ENCODE data around the gene CERS6.
"Not testable (repeated sequence)": the region's sequence is repeated elsewhere in the genome, so short reads cannot be mapped to it uniquely, and the experiment has no call there.

CERS6 gene

GRCh38 chr2:168649562-168649961, 193.5 kb downstream of the CERS6 start:
- no peak for DNase-seq

- DNase-seq: no peak
Observed at GRCh38 chr2:168650139-168650538, 194.1 kb downstream of the CERS6 start.

- no peak for DNase-seq
Observed at GRCh38 chr2:168650781-168651180, 194.7 kb downstream of the CERS6 start.

GRCh38 chr2:168652997-168653921, 197.2 kb downstream of the CERS6 start:
- no peak for DNase-seq

GRCh38 chr2:168654705-168655104, 198.6 kb downstream of the CERS6 start:
- no peak for DNase-seq

GRCh38 chr2:168655207-168655606, 199.1 kb downstream of the CERS6 start:
- DNase-seq: no peak

- not testable (repeated sequence) for DNase-seq
Observed at GRCh38 chr2:168657378-168657777, 201.3 kb downstream of the CERS6 start.

- DNase-seq: no peak
Observed at GRCh38 chr2:168658706-168659105, 202.6 kb downstream of the CERS6 start.

GRCh38 chr2:168660870-168661862, 205.1 kb downstream of the CERS6 start:
- DNase-seq: no peak

- DNase-seq: no peak
Observed at GRCh38 chr2:168661863-168662256, 205.8 kb downstream of the CERS6 start.

GRCh38 chr2:168662651-168663208, 206.7 kb downstream of the CERS6 start:
- DNase-seq: no peak

- DNase-seq: no peak
Observed at GRCh38 chr2:168663993-168664392, 207.9 kb downstream of the CERS6 start.

- DNase-seq: not testable (repeated sequence)
Observed at GRCh38 chr2:168664715-168665114, 208.6 kb downstream of the CERS6 start.

GRCh38 chr2:168666339-168666738, 210.3 kb downstream of the CERS6 start:
- DNase-seq: no peak

- no peak for DNase-seq
Observed at GRCh38 chr2:168667156-168667555, 211.1 kb downstream of the CERS6 start.

- no peak for DNase-seq
Observed at GRCh38 chr2:168669151-168669550, 213.1 kb downstream of the CERS6 start.

- DNase-seq: no peak
Observed at GRCh38 chr2:168670478-168670877, 214.4 kb downstream of the CERS6 start.

- DNase-seq: no peak
Observed at GRCh38 chr2:168671932-168672331, 215.9 kb downstream of the CERS6 start.

GRCh38 chr2:168673265-168674189, 217.5 kb downstream of the CERS6 start:
- no peak for DNase-seq

GRCh38 chr2:168678153-168678853, 222.2 kb downstream of the CERS6 start:
- no peak for DNase-seq

- DNase-seq: no peak
Observed at GRCh38 chr2:168679081-168679480, 223.0 kb downstream of the CERS6 start.
